DMS79 (cell line): ENCODE data around the gene LSMEM2.
"Not testable (repeated sequence)": the region's sequence is repeated elsewhere in the genome, so short reads cannot be mapped to it uniquely, and the experiment has no call there.

Experiments used
- DNase-seq: peaks from one replicate; lab custom pipeline; 2025; lab: John Stamatoyannopoulos, UW

LSMEM2 gene

GRCh38 chr3:50298836-50299637 is 20.1 kb downstream of the LSMEM2 start, which contains the start of the genes HYAL3 and NAA80:
Gene HYAL3, minus strand, starts transcription at chr3:50299405. Its CDS starts 3,803 bp downstream, at chr3:50295602.
Gene NAA80, minus strand, starts transcription at chr3:50299405. Its CDS starts 1,942 bp downstream, at chr3:50297463.
- DNase-seq: peak; percentile 83

GRCh38 chr3:50299638-50299928 is 20.7 kb downstream of the LSMEM2 start:
- no peak for DNase-seq

GRCh38 chr3:50299929-50300680 is 21.2 kb downstream of the LSMEM2 start:
- no peak for DNase-seq

- no peak for DNase-seq
These were observed 21.9 kb downstream of the LSMEM2 start for GRCh38 chr3:50300681-50301254.

GRCh38 chr3:50302095-50303012 is 23.5 kb downstream of the LSMEM2 start:
- DNase-seq: no peak

- no peak for DNase-seq
These were observed 24.3 kb downstream of the LSMEM2 start, which contains the start of gene HYAL1 for GRCh38 chr3:50303013-50303815. Gene HYAL1, minus strand, starts transcription at chr3:50303574. Its CDS starts 618 bp downstream, at chr3:50302956.

- no peak for DNase-seq
These were observed 25.7 kb downstream of the LSMEM2 start for GRCh38 chr3:50304601-50305000.

- DNase-seq: not testable (repeated sequence)
These were observed 33.2 kb downstream of the LSMEM2 start for GRCh38 chr3:50312041-50312440.

- DNase-seq: no peak
These were observed 35.5 kb downstream of the LSMEM2 start for GRCh38 chr3:50314342-50314741.

- no peak for DNase-seq
These were observed 35.9 kb downstream of the LSMEM2 start for GRCh38 chr3:50314816-50315215.

- DNase-seq: peak; percentile 79
These were observed 37.9 kb downstream of the LSMEM2 start for GRCh38 chr3:50316657-50317242.

GRCh38 chr3:50317300-50317699 is 38.4 kb downstream of the LSMEM2 start:
- peak; percentile 13 for DNase-seq

GRCh38 chr3:50318163-50318562 is 39.3 kb downstream of the LSMEM2 start:
- DNase-seq: no peak

- no peak for DNase-seq
These were observed 39.7 kb downstream of the LSMEM2 start for GRCh38 chr3:50318615-50319014.

GRCh38 chr3:50319181-50319893 is 40.5 kb downstream of the LSMEM2 start:
- DNase-seq: no peak

GRCh38 chr3:50319894-50320625 is 41.2 kb downstream of the LSMEM2 start:
- no peak for DNase-seq

GRCh38 chr3:50320853-50321335 is 42.0 kb downstream of the LSMEM2 start:
- DNase-seq: no peak

- DNase-seq: peak; percentile 39
These were observed 42.6 kb downstream of the LSMEM2 start for GRCh38 chr3:50321336-50322114.
